HG03066 (cell line): ENCODE results near the gene NR3C2.

Experiments used
- ATAC-seq: cut with Tn5 transposase; IDR thresholded peaks from one replicate; pipeline ENCODE4 v1.9.1; 2021; ENCODE audit warnings: low read depth; ENCODE audit not compliant: unreplicated experiment

The NR3C2 gene

DNA sequence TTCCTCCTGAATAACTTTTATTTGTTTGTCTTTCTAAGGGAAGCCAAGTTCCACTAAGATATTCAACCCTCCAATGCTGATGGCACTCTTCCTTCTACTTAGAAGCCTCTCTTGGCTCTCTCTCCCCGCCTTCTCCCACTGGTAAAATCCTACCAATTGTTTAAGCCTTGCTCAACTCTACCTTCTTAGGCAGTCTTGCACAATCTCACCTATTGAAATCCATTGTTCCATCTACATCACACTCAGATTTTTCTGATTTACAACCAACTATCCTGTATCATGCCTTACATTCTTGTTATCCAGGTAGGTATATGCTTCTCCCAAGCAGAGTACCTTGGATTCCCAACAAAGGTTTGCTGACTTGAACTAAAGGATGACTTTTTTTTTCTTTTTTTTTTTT lies 69.1 kb downstream of the NR3C2 start:
- ATAC-seq: no peak

DNA sequence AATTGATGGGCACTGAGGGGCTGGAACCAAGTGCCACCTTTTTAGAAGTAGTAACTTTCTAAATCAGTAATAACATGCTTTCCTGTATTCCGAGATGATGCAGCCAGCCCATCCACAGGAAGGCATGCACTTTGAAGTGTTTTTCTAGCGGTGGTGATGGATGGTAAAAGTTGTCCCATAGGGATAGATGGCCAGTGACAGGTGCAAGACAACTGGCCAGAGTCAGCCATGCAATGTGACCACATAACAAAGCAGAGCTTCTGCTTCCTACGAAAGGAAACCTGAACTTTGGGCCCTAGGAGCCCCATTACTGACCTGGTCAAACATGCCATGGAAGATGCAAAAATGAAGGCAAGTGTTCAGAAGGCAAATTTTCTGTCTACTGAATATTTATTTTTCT lies 72.3 kb downstream of the NR3C2 start:
- ATAC-seq: no peak

DNA sequence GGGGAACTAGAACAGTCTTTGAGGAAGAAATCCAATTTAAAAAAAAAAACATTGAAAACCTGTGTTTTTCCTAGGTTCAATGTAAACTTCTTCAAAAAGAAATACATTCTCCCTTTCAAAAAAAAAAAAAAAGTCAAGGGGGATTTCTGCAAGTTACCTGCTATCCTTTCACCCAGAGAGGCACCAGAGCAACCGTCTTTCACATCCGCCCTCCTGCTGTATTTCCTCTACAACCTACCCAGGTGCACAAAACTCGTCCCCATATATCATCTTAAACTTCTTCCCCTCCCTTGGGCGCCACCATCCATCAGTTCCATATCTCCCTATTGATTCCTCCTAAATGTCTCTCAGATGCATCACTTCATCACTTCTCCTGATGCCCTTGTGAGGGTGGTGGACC lies 74.5 kb downstream of the NR3C2 start:
- no peak for ATAC-seq

DNA sequence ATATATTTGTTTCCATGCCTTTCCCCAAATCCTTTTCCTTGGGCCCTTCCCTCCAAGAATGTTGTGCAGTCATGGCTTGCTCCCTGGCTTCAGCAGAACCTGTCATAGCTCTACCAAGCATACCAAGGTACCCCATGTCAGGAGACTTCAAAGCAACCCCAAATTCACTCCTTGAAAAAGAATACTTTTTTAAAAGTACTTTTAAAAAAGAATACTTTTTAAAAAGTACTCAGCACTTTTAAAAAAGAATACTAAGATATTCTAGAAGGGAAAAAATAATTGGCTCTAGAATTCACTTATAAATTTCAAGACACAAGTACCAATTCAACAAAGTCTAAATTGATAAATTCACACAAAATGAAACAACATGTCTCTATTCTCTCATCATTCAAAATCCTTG lies 76.0 kb downstream of the NR3C2 start:
- no peak for ATAC-seq

DNA sequence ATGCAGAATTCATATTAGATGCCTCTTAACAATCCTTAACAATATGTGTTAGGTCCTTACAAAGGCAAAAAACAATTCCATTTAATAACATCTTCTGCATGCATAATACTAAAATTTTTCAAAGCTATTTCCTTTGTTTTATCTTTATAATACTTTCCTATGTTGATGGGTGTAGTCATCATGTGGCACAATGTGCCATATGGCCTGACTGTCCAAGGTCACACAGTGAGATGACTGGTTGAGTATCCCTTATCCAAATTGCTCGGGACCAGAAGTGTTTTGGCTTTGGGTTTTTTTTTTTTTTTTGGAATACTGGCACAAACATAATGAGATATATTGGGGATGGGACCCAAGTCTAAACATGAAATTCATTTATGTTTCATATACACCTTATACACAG lies 77.7 kb downstream of the NR3C2 start:
- ATAC-seq: no peak

DNA sequence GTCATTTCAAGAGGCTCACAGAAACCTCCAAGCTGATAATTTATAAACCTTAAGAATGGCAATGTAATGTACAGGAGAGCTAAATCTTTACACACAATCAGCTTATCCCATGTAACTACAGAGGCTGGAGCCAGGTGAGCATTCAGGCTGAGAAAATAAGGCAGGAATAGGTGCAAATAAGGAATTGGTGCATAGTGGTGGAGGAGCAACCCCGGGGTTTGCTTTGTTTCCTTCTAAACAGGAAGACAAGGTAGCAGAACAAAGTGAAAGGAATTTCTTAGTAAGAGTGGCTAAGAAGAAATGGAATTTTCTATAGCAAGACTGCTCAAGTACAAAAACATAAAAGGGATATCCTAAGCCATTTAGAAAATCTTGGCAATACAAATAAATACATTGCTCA lies 82.4 kb downstream of the NR3C2 start:
- no peak for ATAC-seq

DNA sequence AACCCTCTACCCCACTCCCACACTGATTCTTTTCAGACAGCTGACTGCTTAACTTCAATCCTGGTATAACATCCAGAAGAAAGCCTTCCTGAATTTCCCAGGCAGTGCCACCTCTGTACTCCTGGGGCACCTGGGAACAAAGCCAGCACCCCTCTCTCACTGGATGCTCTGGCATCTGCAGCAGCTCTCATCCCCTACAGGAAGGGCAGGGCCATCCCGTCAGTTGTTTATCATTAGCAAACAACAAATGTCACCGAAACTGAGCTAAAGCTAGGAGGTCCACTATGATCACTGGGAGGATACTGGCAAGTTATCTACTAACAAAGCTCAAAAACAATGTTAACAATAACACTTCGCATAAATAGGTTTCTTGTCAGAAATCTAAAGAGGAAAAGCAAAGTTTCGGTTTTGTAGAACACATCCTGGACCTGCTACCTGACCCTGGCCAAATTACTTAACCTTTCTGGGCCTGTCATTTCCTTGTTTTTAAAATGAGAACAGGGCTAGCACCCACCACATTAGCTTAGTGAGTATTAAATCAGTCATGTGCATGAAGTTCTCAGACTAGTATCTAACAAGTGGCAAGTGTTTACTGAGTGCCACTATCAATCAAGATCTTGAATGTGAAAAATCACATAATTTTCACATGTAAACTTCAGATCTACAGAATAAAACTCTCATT lies 86.6 kb downstream of the NR3C2 start:
- no peak for ATAC-seq

DNA sequence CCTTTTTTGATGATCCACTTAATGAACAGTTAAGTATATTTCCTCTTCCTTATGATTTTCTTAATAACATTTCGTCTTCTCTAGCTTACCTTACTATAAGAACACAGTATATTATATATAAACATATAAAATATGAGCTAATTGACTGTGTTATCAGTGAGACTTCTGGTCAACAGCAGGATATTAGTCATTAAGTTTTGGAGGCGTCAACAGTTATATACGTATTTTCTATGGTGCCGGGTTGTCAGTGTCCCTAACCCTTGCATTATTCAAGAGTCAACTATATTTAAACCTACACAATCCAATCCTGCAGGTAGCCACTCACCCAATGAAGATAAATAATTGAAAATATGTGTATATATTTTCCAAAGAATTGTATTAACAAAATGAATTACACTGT lies 88.0 kb downstream of the NR3C2 start:
- no peak for ATAC-seq

DNA sequence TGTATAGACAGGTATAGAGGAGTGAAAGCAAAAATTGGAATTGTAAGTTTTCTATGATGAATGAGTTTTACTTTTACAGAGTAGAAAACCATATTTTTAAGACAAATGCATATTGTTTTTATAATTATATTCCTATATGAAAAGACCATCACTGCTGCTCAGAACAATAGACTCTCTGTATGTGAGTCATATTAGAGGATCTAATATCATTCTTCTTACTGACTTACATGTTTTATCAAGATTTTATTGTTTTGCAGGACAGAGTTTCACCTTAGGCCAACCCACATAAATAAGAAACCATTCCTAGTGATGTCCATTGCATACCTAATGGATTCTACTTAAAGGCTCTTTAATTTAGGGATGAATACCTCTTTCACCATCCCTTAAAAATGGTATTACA lies 88.6 kb downstream of the NR3C2 start:
- no peak for ATAC-seq

DNA sequence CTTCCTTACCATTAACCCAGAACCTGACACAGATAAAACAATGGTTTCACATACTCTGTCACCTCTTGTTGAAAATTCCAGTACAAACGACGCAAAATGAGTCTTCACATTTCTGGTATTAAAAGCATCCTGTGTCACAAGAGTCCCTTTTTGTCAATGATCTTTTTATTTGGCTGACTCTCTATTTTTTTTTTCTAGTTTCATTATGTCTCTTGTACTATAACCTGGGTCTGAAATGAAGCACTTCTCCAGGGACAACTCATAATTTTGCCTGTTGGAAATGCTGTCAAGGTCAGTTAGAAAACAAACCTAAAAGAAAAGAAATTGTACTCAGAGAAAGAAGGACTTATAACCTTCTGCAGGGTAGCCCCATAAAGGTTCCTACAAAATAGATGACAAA lies 93.1 kb downstream of the NR3C2 start:
- no peak for ATAC-seq

DNA sequence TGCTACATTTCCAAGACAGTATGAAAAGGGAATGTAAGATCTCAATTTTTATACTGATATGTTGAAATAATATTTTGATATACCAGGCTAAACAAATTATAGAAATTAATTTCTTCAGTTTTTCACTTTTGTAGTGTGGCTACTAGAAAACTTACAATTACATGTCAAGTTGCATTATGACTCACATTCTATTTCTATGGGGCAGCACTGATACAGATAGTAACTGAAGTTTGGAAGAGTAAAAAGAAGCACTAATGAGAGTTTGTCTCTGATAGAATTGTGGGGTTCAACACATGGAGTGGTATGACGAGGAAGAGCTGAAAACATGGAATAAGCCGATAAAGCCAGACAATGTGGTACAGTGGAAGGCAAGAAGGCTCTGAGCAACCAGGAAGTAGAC lies 95.6 kb downstream of the NR3C2 start:
- no peak for ATAC-seq

DNA sequence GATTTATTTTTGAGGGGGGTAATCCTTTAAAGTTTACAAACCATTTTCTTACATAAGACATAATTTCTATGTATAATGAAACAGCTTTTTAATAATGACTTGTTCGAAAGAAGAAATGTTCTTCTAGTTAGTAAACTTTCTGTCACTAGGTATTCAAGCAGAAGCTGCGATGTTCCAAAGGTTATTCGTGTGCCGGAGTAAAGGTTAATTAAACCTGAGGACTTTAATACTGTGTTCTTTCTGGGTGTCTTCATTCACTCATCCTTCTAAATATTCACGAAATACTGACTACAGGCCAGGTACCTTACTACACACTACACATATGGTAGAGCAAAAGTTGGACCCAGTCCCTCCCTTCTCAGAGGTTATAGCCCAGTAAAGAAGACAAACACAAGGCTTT lies 96.7 kb downstream of the NR3C2 start:
- ATAC-seq: no peak

DNA sequence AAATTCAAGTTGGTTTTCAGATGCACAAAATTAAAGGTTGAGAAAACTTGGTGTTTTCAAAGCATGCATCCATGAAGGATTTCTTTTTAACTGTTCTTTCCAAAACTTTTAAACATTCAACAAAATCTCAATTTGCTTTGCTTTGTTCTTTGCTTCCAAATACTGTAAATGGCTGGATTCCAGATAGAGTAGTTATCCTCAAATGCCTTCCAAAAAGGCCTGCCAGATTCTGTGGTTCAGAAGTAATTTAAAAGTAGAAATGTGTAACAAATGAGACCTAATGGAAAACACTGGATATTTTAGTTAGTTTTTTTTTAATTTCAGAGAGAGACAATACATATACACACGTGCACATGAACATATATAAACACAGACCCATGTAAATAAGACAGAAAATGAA lies 97.3 kb downstream of the NR3C2 start:
- ATAC-seq: no peak

DNA sequence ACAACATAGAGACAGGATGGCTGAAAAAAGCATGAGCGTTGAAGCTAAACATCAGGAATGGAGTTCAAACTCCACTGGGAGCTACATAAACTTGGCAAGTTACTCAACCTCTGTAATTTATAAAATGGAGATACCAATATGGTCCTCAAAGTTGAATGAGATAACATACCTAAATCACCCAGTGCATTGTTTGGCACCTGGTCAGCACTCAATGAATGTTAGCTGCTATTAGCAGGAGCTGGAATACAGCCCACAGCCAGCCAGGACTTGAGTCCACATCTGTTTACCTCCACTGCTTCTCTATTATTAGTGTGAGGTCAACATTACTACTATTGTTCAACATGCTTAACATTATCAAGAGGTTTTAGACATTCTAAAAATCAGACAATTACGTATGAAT lies 97.9 kb downstream of the NR3C2 start:
- no peak for ATAC-seq

DNA sequence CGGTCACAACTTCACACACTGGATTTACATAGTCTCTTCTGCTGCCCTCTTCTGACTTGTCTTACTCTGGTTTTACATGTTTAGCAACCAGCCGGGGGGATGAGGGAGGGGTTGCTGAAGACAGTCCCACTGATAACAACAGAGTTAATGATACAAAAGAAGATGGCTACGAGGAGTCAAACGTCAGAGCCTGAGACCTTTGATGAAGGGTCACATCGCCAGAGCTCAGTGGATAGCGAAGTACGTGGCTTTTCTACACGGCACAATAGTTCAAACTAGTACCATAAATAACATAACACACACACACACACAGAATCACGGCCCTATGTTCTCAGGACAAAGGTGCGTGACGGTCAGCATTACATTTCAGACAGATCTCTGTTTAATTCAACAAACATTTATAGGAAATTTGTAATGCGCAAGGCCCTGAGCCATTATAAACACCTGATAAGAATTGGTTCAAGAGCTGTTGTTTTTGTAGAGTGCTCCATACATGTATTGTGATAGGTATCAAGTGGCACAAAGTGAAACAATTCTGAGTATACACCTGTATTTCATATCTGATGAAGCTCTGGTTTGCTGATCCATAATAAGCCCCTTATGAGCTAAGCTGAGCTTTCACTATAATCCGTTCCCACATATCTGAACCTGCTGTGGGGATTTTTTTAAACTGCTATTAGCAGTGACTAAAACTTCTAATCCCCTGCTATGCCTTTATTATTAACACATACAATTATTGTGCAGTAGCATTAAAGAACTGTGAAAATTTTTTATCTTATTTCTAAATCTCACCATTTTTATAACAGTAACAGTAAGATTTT lies 100.0 kb downstream of the NR3C2 start:
- ATAC-seq: no peak

DNA sequence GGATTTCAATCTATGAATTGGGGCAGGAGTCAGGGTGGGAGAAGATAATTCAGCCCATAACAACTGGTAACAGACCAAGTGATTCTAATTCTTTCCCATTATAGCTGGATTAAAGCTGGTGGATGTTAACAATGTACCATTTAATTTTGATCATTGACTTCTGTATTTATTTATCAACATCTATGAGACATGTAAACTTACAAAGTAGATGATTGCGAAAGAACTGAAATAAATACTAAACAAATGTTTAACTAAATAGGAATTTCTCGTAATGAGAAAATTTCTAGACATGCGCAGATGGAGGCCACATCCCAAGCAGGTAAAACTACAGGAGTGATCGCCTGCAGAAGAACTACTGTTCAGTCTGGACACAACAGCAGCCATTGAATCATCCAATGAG lies 107.1 kb downstream of the NR3C2 start:
- ATAC-seq: no peak

DNA sequence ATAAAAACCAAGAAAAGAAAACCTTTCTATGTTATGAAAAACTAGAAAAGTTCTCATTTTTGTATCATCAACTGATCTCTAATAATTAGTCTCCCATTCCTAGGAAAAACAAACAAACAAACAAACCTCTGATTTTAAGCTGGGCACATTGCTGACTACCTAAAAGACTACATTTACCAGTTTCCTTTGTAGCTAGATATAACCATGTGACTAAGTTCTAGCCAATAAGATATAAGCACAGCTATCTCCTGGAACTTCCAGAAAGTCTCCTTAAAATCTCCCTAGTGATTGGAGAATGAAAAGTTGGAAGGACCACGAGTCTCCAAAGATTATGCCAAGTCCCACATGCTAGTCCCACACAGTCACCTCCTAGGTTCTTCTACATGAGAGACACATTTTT lies 108.9 kb downstream of the NR3C2 start:
- ATAC-seq: no peak

DNA sequence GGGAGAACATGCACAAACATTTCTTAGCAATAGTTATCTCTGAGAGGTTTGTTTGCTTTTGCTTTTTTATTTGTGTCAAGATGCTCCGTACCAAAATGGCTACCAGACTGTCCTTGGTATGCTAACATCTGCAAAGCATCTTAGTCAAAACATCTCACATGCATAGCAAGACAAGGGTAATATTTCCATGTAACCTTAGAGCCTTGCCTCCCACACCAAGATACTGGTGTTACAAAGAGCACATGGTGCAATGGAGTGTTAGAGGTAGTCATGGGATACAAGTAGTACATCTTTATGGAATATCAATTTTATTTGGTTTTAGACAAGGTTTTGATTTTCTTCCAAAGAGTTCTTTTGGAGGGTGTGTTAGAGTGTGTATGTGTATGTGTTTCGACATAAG lies 109.7 kb downstream of the NR3C2 start:
- no peak for ATAC-seq

DNA sequence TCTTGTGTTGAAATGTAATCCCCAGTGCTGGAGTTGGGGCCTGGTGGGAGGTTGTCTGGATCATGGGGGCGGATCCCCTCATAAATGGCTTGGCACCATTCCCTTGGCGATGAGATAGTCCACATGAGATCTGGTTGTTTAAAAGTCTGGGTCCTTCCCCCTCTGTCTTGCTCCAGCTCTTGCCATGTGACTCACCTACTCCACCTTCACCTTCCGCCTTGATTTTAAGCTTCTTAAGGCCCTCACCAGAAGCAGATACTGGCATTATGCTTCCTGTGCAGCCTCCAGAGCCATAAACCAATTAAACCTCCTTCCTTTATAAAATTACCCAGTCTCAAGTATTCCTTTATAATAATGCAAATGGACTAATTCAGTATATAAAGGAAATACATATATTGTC lies 111.5 kb downstream of the NR3C2 start:
- ATAC-seq: no peak

DNA sequence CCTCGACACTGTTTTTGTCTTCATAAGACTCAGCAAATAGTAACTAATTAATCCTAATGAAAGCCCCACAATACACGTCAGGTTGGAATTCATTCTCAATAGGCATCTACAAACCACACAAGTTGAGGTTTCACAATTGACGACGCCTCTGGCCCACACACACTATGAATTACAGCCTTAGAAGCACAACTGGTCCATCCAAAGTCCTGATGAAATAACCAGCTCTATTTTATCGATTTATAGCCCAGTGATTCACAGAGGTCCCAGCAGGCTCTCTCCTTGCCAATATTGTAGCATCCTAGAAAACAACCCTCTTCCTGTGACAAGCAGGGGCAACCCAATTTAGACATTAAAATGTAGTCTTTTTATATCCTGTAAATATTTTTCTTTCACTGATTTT lies 112.1 kb downstream of the NR3C2 start:
- no peak for ATAC-seq

DNA sequence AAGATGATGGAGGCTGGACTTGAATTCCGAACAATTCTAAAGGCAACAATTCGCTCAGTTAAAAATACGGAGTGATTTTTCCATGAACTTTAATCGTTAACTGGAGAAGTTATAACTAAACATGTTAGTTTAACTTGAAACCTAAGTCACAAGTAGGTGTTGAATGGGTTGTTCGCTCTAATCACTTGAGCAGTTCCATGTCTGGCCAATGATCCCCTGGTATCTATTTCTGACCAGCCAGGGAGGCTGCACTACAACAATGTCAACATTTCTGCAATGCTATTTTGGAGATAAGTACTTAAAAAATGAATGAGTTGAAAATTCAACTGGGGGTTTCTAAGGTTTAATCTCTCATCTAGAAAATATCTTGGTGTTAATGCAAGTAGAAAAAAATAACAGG lies 112.5 kb downstream of the NR3C2 start:
- ATAC-seq: no peak

DNA sequence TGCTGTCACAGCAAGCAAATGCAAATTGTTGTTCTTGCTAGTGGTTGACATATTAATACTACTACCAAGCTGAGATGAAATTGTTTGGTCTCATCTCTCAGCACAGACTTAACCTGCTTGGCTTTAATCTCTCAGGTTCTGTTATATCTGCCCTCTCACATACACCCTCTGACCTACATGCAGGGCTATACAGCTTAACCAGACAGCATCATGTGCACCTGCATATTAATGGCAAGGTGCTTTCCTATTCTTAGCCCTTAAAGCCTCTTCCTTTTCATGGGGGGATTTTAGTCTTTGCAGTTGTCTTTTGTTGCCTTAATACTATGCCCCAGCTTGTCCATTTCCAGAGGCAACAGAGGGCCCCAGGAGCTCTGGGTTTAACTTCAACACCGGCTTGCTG lies 114.5 kb downstream of the NR3C2 start:
- no peak for ATAC-seq
